Adrenal gland (tissue), 5 donors: ENCODE measurements around the gene MKKS.

Source experiments
- POLR2A ChIP-seq, 2 donors: fragments of 450-650 bp; IDR thresholded peaks; one replicate each; pipeline ENCODE4 v1.6.1; 2017; ENCODE audit warnings: antibody characterized with exemption in 2 of 2, mild to moderate bottlenecking in 2 of 2, moderate library complexity in 1 of 2
- TF ChIP-seq, protein P1 (sequence below), 6 experiments: fragments of 450-650 bp in 4 of 6; fragments of 200-600 bp in 2 of 6; sonication (generic) in 1 of 6; IDR thresholded peaks; 1 replicate in 5 of 6; 2 replicates in 1 of 6; pipeline versions ENCODE4 v1.5.1 to v1.8.0; 2016 to 2021; ENCODE audit warnings: antibody characterized with exemption in 6 of 6, mild to moderate bottlenecking in 2 of 6, moderate library complexity in 1 of 6
- donor health status: DM: no; HTN: no; CAD: no.

DNA sequence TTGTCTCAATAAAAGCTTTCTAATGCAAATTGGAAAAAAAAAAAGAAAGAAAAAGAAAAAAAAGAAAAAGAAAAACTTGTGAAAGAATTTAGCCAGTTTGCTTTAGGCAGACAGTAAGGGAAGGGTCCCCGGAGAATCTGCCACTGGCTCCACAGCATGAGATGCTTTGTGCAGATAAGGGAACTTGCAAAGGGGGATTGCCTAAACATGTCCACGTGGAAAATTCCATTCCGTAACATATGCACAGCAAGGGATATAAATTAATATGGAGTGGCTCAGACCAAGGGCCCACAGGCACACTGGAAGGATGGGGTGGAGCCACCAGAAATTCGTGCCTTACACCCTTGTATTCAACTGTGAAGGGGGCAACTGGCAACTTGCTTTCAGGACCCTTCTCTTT is 45.4 kb downstream of the MKKS start:
- TF ChIP-seq, protein P1, sequence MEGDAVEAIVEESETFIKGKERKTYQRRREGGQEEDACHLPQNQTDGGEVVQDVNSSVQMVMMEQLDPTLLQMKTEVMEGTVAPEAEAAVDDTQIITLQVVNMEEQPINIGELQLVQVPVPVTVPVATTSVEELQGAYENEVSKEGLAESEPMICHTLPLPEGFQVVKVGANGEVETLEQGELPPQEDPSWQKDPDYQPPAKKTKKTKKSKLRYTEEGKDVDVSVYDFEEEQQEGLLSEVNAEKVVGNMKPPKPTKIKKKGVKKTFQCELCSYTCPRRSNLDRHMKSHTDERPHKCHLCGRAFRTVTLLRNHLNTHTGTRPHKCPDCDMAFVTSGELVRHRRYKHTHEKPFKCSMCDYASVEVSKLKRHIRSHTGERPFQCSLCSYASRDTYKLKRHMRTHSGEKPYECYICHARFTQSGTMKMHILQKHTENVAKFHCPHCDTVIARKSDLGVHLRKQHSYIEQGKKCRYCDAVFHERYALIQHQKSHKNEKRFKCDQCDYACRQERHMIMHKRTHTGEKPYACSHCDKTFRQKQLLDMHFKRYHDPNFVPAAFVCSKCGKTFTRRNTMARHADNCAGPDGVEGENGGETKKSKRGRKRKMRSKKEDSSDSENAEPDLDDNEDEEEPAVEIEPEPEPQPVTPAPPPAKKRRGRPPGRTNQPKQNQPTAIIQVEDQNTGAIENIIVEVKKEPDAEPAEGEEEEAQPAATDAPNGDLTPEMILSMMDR (IDR thresholded peaks at IDR 0.05), result no peak
- no peak for TF ChIP-seq POLR2A (IDR thresholded peaks at IDR 0.05)
